Activated T-cell treated with anti-CD3 and anti-CD28 coated beads, Interleukin-2, amount 50 U/mL, for 24 hours (primary cell): ENCODE measurements around the gene ADAMTSL1.

Experiments
- DNase-seq: peaks from one replicate; pipeline ENCODE4 v3.0.0-alpha.2; 2020
- H3K27ac Mint-ChIP-seq: 2 replicates; pipeline ENCODE4 v1.8.0; 2020; ENCODE audit warnings: mild to moderate bottlenecking, mixed read lengths
- H3K27me3 Mint-ChIP-seq: 2 replicates; pipeline ENCODE4 v1.8.0; 2020; ENCODE audit warnings: mixed read lengths
- H3K36me3 Mint-ChIP-seq: 2 replicates; pipeline ENCODE4 v1.8.0; 2020; ENCODE audit warnings: low read depth, mixed read lengths
- H3K4me1 Mint-ChIP-seq: 2 replicates; pipeline ENCODE4 v1.8.0; 2020; ENCODE audit warnings: low read depth, mixed read lengths
- H3K4me3 Mint-ChIP-seq: 2 replicates; pipeline ENCODE4 v1.8.0; 2020; ENCODE audit warnings: mild to moderate bottlenecking, moderate library complexity, mixed read lengths
- H3K9me3 Mint-ChIP-seq: 2 replicates; pipeline ENCODE4 v1.8.0; 2020; ENCODE audit warnings: mixed read lengths

The ADAMTSL1 gene

DNA sequence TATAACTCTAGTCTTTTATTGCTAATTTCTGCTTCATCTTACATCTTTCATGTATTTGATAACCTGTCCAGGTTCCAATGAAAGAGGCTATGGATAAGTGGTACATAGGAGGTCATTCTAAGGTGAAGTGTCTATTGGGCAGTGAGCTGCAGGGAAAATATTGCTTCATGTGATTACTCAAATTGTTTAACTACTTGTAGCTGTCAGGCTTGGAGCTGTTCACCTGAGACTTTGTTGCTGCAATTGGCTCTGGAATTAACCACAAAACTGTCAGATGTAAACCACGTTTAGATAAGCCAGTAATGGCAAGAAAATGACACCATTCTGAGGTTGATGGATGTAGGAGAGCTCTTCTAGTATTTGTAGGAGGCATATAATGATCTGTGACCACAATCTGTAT lies 26.0 kb downstream of the ADAMTSL1 start:
- Mint-ChIP-seq H3K9me3 (no peaks in the 10 kb centered on the region), H3K27me3 (no peaks in the 10 kb centered on the region), H3K4me1 (no peaks in the 10 kb centered on the region), H3K27ac (no peak overlapping the region), H3K4me3 (no peak overlapping the region), H3K36me3 (no peaks in the 10 kb centered on the region)
- no peak for DNase-seq

DNA sequence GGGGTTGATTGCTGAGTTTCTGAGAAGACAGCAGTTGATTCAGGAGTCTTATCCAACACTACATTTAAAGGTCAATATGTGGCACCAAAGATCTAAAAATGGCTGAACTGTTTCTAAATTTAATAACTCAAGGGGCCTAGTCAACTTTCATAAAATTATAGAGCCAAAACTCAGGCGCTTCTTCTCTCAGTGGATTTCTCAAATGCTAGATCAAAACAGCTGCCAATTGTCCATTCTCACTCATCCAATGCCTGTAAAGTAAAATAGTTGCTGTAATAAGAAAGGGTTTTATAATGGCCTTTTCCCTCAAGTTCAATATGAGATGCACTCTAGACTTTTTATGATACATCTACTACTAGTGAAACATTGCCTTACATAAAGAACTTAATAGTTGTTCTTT lies 26.5 kb downstream of the ADAMTSL1 start:
- no peak overlapping the region for H3K4me3 Mint-ChIP-seq
- H3K9me3 Mint-ChIP-seq, result no peaks in the 10 kb centered on the region
- no peak overlapping the region for H3K27ac Mint-ChIP-seq
- H3K4me1 Mint-ChIP-seq, result no peaks in the 10 kb centered on the region
- no peaks in the 10 kb centered on the region for H3K36me3 Mint-ChIP-seq
- H3K27me3 Mint-ChIP-seq, result no peaks in the 10 kb centered on the region
- no peak for DNase-seq

DNA sequence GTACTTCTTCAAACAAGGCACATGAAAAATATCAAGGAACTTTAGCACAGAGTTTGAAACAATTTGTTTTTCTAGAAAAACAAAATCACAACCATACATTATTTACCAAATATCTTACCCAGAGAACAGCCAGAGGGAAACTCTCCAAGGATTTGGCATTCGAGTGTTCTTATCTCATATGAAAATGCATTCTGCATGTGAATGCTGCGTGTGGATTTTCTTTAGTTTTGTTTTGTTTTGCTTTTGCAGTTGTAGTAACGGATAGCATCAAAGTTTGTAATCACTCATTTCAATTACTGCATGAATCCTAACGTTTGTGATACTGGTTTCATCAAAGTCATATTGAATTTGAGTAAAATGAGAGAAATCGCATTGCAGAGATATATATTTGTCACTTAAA lies 28.0 kb downstream of the ADAMTSL1 start:
- H3K27me3 Mint-ChIP-seq, result no peaks in the 10 kb centered on the region
- no peak for DNase-seq
- no peaks in the 10 kb centered on the region for H3K36me3 Mint-ChIP-seq
- H3K27ac Mint-ChIP-seq, result no peak overlapping the region
- no peaks in the 10 kb centered on the region for H3K4me1 Mint-ChIP-seq
- no peak overlapping the region for H3K4me3 Mint-ChIP-seq
- no peaks in the 10 kb centered on the region for H3K9me3 Mint-ChIP-seq

DNA sequence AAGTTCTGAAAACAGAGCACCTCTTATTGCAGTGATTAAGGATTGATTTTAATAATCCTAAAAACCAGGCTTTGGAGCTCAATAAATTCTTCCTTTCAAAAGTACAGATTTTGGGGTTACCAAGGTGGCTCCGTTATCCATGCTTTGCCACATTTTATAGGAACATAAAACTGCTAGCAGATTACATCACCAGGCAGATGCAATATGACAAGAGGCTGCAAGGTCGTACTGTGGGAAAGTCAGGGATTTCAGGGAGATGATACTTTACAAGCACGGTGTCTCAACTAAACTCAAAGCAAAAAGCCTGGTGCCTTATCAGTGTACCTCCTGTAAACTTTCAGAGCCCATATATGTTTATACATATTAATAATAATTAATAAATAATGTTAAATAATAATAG lies 28.6 kb downstream of the ADAMTSL1 start:
- no peak overlapping the region for H3K4me3 Mint-ChIP-seq
- no peaks in the 10 kb centered on the region for H3K9me3 Mint-ChIP-seq
- no peaks in the 10 kb centered on the region for H3K27me3 Mint-ChIP-seq
- no peaks in the 10 kb centered on the region for H3K36me3 Mint-ChIP-seq
- no peaks in the 10 kb centered on the region for H3K4me1 Mint-ChIP-seq
- no peak overlapping the region for H3K27ac Mint-ChIP-seq
- DNase-seq, result no peak

DNA sequence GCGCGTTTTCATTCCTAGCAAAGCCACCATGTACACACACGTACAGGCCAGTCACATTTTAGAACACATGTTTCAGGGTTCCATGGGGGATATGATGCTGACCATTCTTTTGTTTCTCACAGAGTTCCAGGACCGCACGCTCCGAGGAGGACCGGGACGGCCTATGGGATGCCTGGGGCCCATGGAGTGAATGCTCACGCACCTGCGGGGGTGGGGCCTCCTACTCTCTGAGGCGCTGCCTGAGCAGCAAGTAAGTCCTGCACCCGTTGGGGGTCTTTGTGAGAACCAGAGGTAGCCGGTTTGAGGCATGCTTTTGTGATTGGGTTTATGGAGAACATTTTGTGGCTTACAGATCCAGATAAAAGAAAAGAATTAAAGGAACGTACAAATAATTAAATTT lies 30.8 kb downstream of the ADAMTSL1 start:
- Mint-ChIP-seq H3K36me3 (no peaks in the 10 kb centered on the region), H3K4me1 (no peaks in the 10 kb centered on the region), H3K4me3 (no peak overlapping the region), H3K27ac (no peak overlapping the region), H3K27me3 (no peaks in the 10 kb centered on the region), H3K9me3 (no peaks in the 10 kb centered on the region)
- no peak for DNase-seq

DNA sequence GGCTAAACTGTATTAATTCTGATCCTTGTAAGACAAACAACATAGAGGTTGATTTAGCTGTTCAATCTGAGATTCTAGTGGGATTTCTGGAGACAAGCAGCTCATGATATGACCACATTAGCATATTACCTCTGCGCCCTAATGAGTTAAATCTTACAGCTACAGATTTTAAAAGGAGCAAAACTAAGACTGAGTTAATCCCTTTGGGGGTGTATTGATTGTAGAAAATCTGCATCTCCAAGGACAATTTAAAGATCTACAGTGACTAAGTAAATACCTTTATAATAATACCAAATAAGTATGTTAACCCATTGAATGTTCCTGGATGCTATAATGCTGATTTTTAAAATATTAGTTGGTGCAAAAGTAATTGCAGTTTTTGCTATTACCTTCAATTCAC lies 33.2 kb downstream of the ADAMTSL1 start:
- H3K27ac Mint-ChIP-seq, result no peak overlapping the region
- no peaks in the 10 kb centered on the region for H3K9me3 Mint-ChIP-seq
- no peaks in the 10 kb centered on the region for H3K4me1 Mint-ChIP-seq
- no peaks in the 10 kb centered on the region for H3K27me3 Mint-ChIP-seq
- H3K36me3 Mint-ChIP-seq, result no peaks in the 10 kb centered on the region
- H3K4me3 Mint-ChIP-seq, result no peak overlapping the region
- DNase-seq, result no peak

DNA sequence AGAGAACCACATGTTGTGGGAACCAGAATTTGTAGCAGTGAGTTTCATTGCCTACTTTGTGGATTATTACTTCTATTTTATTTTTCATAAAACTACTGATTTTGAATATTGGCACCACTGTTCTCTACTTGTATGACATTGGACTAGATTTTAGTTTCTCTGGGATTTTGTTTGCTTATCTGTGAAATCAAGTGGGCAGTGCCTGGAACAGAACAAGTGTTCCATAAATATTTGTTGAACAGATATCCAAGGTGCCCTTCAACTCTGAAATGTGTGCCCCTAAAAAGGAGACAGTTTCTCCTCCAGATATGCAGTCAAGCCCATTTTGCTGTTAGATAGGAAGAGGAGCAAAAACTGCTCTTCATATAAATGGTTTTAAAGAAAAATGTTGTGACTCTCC lies 42.6 kb downstream of the ADAMTSL1 start:
- Mint-ChIP-seq H3K9me3 (no peaks in the 10 kb centered on the region), H3K27me3 (no peaks in the 10 kb centered on the region), H3K36me3 (no peaks in the 10 kb centered on the region), H3K27ac (no peak overlapping the region), H3K4me1 (no peaks in the 10 kb centered on the region), H3K4me3 (no peak overlapping the region)
- no peak for DNase-seq

DNA sequence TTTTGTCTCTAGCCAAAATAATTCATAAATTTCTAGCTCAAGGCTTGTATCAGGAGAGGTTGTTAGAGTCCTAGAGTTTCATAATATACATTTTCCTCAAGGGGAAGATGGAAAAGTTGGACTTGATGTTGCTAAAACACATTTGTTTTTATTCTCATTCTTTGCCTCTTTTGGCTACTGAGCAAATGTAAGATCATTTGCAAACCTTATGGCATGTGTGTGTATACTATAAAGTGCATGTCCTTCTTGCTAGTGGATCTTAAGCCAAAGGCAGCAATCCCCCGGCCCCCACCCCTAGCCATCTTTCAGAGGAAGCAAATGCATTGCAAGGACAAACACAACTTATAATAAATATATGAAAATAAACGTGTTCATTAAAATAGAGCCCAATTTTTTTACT lies 43.0 kb downstream of the ADAMTSL1 start:
- no peak for DNase-seq
- no peaks in the 10 kb centered on the region for H3K36me3 Mint-ChIP-seq
- H3K4me1 Mint-ChIP-seq, result no peaks in the 10 kb centered on the region
- no peaks in the 10 kb centered on the region for H3K27me3 Mint-ChIP-seq
- no peak overlapping the region for H3K4me3 Mint-ChIP-seq
- H3K9me3 Mint-ChIP-seq, result no peaks in the 10 kb centered on the region
- no peak overlapping the region for H3K27ac Mint-ChIP-seq

DNA sequence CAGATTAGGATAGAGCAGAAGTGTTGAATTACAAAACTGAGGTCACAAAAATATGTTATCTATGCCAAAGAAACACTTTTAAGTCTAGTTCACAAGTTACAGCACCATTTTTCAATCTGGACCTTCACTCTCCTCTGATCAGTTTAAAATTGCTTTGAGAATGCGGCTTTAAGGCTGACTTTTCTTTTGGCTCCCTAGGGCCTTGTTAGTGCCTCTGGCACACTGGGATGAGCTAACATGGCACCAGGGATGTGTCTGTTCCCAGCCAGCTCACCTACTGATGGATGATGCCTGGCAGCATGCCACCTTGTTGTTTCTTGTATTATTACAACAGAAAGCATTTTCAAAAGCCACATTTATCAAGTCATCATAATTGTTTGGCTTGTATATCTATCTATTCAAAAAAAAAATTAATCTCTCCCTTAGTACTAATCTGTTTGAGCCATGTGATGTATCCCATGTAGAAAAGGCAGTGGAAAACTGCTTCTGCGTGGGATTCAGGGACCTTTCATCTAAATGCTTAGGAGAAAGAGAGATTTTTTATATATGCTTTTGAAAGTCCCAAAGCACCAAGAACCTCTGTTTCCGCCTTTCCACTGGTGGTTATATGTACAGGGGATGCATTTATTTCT lies 46.6 kb downstream of the ADAMTSL1 start:
- no peak overlapping the region for H3K27ac Mint-ChIP-seq

DNA sequence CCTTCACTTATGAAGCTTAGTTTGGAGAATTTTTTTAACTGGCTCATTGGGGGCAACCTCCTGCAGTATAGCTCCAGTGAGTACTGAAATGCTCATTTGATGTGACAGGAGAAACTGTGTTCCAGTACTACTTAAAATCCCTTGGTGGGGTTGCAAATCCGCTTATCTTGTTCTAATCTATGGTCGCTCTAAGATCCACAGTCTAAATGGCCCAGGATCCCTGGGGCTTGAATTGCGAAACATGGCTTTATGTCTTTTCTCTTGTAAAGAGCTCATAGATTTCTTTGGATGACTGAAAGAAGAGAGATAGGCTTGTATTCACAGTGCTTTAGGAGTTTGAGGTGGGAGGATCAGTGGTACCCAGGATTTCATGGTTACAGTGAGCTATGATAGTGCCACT lies 52.7 kb downstream of the ADAMTSL1 start:
- no peaks in the 10 kb centered on the region for H3K36me3 Mint-ChIP-seq
- no peaks in the 10 kb centered on the region for H3K27me3 Mint-ChIP-seq
- no peak for DNase-seq
- H3K4me3 Mint-ChIP-seq, result no peak overlapping the region
- no peaks in the 10 kb centered on the region for H3K4me1 Mint-ChIP-seq
- no peak overlapping the region for H3K27ac Mint-ChIP-seq
- H3K9me3 Mint-ChIP-seq, result peaks cover 2% of the 10 kb centered on the region

More for the DNA sequence above, 46.6 kb downstream of the ADAMTSL1 start:
- no peaks in the 10 kb centered on the region for H3K9me3 Mint-ChIP-seq
- no peaks in the 10 kb centered on the region for H3K4me1 Mint-ChIP-seq
- H3K27me3 Mint-ChIP-seq, result no peaks in the 10 kb centered on the region
- no peaks in the 10 kb centered on the region for H3K36me3 Mint-ChIP-seq
- no peak overlapping the region for H3K4me3 Mint-ChIP-seq
- no peak for DNase-seq

DNA sequence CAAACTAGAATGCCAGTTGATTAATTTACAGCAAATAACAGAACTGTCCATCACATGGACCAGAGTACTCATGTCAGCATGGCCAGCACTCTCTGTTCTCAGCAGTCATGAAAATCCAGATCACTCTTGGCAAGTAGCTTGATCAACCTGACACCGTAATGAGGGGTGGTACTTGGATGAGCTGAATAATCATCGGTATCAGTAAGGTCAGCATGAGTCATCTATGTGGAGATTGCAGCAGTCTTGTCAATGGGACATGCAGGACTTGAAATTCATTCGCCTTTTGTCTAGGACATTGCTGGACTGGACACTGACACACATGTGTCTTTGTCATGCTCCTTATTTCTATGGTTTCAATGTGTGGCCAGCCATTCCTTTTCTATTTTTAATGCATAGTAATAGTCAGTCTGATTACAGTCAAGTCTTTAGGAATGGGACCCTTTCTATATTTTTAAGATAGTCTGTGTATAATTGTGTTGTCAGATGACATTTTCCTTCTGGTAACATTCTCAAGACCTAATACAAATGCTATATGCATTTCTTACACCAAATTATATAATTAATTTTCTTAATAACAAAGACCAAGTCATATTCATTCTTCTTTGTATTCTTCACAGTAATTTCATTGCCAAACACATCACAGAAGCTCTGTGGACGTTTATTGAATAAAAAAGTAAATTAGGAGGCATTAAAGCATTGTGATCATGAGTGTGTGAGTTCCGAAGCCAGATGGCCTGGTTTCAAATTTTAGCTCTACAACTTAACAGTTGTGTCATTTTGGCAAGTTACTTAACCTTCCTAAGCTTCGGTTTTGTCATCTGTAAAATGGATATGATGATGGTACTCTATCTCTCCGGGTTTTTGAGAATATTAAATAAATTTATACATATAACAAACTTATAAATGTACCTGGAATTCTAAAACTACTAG lies 57.4 kb downstream of the ADAMTSL1 start:
- Mint-ChIP-seq H3K27me3 (no peaks in the 10 kb centered on the region), H3K4me3 (no peak overlapping the region), H3K4me1 (no peaks in the 10 kb centered on the region), H3K27ac (no peak overlapping the region), H3K9me3 (peaks cover 23% of the 10 kb centered on the region), H3K36me3 (no peaks in the 10 kb centered on the region)
- no peak for DNase-seq

DNA sequence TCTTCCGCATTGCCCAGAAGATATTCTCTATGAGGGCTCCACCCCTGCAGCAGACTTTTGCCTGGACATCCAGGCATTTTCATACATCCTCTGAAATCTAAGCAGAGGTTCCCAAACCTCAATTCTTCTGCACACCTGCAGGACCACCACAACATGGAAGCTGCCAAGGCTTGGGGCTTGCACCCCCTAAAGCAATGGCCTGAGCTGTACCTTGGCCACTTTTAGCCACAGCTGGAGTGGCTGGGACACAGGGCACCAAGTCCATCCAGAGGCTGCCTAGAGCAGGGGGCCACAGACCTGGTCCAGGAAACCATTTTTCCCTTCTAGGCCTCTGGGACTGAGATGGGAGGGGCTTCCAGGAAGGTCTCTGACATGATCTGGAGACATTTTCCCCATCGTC lies 60.7 kb downstream of the ADAMTSL1 start:
- Mint-ChIP-seq H3K36me3 (no peaks in the 10 kb centered on the region), H3K4me1 (no peaks in the 10 kb centered on the region), H3K27me3 (no peaks in the 10 kb centered on the region), H3K4me3 (no peak overlapping the region), H3K27ac (no peak overlapping the region), H3K9me3 (peaks cover 21% of the 10 kb centered on the region)
- no peak for DNase-seq

DNA sequence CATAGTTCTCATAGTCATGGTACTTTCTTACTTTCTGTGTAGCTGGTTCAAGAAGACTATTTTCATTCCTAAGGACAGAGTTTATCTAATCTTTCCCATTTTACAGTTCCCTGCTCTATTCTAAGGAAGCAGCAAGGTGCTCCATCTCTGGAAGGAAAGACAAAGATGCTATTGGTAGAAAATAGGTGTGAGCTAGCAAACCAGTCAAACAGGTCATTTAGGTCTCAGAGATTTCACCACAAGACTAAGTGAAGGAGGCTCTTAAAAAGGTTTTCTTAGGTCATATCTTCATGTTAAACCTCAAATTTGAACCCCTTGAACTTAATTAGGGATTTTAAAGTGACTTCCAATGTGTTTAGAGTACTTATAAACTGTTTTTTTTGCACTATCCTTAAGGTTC lies 62.6 kb downstream of the ADAMTSL1 start:
- no peaks in the 10 kb centered on the region for H3K4me1 Mint-ChIP-seq
- no peak overlapping the region for H3K27ac Mint-ChIP-seq
- H3K4me3 Mint-ChIP-seq, result no peak overlapping the region
- H3K9me3 Mint-ChIP-seq, result peaks cover 21% of the 10 kb centered on the region
- no peak for DNase-seq
- no peaks in the 10 kb centered on the region for H3K36me3 Mint-ChIP-seq
- H3K27me3 Mint-ChIP-seq, result no peaks in the 10 kb centered on the region

DNA sequence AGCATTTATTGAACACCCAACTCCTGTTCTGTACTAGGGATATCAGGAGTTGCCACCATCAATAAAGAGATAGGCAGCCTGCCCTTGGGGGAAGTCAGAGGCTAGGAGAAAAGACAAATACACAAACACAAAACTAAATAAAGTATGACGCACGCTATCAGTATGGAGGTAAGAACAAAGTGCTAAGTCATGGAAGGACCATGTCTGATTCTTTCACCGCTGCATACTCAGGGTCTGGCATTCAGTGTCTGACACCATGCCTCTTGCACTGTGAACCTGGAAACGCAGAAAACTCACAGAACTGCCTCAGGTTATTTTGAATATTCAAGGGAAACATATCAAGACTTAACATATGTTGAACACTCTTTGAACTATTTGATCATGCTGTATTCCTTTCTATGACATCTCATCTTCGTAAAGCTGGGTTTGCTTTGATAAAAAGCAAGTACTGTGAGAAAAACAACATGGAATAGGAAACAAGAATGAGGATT lies 65.3 kb downstream of the ADAMTSL1 start:
- no peak overlapping the region for H3K4me3 Mint-ChIP-seq
- no peaks in the 10 kb centered on the region for H3K4me1 Mint-ChIP-seq
- H3K27me3 Mint-ChIP-seq, result no peaks in the 10 kb centered on the region

DNA sequence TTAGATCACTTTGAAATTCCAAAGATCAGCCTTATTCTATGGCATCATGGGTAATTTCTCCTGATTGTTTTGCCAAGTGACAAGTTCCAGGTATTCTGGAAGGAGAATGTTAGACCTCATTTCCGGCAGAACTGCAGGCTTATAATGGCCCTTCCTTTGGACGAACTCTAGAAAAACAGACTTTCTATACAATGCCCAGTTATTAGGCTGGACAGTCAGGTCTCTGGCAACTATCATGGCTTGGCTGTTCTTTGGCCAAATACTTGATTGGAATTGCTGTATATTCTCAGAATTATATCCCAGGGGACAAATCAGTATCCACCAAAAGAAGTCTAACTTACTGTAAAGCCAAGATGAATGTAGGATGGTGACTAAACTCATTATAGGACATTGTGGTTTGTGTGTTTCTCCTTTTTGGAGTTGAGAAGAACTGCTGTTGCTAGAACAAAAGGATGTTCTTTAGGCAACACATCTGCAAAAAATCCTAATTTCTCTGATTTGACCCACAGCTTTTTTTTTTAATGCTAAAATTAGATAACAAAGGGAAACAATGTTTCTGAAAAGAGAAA lies 69.0 kb downstream of the ADAMTSL1 start:
- DNase-seq, result no peak
- H3K27me3 Mint-ChIP-seq, result no peaks in the 10 kb centered on the region
- H3K4me1 Mint-ChIP-seq, result no peaks in the 10 kb centered on the region
- no peaks in the 10 kb centered on the region for H3K36me3 Mint-ChIP-seq
- H3K4me3 Mint-ChIP-seq, result no peak overlapping the region
- H3K9me3 Mint-ChIP-seq, result no peaks in the 10 kb centered on the region
- H3K27ac Mint-ChIP-seq, result no peak overlapping the region

More for the DNA sequence above, 65.3 kb downstream of the ADAMTSL1 start:
- DNase-seq, result no peak
- Mint-ChIP-seq H3K9me3 (peaks cover 12% of the 10 kb centered on the region), H3K27ac (no peak overlapping the region), H3K36me3 (no peaks in the 10 kb centered on the region)
